Anterior cingulate cortex (tissue), 58 donors: ENCODE measurements around the gene DNAH17.
"Not testable (repeated sequence)": the region's sequence is repeated elsewhere in the genome, so short reads cannot be mapped to it uniquely, and the experiment has no call there.

Source experiments
- DNase-seq, 58 donors: peaks; one replicate each; lab custom pipeline; 2025; lab: John Stamatoyannopoulos, UW

DNAH17 gene

GRCh38 chr17:78526231-78527025 lies 50.8 kb downstream of the DNAH17 start:
- no peak for DNase-seq

DNA sequence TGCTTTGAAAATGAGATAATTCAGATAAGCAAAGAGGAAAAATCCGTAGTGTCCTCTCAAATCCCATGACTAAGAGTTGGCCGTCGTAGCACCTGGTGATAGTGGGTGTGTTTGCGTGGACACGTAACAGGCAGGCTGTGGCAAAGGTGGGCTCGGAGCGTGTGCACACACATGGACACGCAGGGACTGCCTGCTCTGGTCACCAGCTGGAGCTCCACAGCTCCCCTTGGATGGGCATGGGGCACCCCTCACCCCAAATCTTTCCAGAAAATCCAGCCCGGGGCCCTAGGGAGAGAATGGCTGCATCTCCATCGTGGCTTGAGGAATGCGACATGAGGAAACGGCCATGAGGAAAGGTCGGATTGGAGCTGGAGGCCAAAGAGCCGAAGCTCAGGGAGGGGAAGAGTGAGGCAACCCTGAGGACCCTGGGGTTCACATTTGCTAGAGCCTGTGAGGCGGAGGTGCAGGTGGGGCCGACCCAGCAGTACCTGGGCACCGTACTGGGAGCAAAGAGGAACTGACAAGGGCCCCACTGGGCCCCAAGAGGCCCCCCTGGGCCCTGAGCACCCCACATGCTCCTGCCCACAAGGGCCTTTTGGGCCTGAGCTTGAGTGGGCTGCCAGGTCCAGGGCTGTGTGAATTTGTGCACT lies 51.6 kb downstream of the DNAH17 start:
- DNase-seq, result no peak

- no peak for DNase-seq
These were observed 52.2 kb downstream of the DNAH17 start for GRCh38 chr17:78524870-78525510.

DNA sequence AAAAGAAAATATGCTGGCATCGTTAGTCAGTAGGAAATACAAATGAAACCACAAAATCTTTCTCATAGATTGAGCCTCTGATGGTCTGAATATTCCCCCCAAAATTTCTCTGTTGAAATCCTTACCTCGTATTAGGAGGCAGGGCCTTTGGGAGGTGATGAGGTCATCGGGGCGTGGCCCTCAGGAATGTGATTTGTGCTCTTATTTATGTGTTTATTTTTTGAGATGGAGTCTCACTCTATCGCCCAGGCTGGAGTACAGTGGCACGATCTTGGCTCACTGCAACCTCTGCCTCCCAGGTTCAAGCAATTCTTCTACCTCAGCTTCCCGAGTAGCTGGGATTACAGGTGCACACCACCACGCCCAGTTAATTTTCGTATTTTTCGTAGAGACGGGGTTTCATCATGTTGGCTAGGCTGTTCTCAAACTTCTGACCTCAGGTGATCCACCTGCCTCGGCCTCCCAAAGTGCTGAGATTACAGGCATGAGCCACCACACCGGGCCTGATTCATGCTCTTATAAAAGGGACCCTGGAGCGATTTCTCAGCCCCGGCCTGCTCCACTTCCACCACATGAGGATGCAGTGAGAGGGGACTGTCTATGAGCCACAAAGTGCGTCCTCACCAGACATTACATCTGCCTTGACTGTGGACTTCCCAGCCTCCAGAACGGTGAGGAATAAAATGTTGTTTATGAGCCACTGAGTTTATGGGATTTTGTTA lies 53.1 kb downstream of the DNAH17 start:
- DNase-seq, result no peak

- no peak for DNase-seq
These were observed 55.0 kb downstream of the DNAH17 start for GRCh38 chr17:78522031-78522809.

DNA sequence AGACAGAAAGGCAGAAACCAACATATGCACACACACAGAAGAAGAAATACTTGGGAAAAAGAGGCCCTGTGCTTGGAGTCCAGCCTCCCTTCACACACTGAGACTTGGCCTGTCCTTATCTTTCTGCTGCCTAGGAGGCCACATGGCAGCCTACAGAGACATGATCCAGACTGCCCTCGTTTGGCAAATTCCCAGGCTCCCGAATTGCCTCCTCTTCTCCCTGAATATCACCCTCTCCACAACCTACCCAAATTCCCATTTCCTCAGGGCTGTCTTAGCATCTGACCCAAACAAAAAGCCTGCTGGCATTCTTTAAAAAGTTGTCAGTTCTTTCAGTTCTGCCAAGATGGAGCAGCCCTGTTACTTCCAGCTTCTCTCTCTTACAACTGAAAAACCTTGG lies 59.8 kb downstream of the DNAH17 start:
- no peak for DNase-seq

DNA sequence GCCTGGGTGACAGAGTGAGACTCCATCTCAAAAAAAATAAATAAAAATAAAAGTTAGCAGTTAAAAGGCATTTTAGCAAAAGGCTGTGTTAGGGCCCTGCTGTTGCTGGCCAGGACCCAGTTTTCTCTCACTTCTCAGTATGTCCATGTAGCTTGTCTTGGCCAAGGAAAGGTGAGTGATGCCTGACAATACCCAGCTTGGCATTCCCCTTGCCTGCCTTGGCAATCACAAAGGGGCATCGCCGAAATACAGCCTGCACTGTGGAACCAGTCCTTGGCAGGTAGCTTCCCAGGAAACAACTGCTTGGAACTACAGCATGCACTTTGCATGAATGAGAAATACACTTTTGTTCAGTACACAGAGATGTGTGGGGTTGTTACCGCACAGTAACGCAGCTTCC lies 61.7 kb downstream of the DNAH17 start:
- DNase-seq, result no peak

DNA sequence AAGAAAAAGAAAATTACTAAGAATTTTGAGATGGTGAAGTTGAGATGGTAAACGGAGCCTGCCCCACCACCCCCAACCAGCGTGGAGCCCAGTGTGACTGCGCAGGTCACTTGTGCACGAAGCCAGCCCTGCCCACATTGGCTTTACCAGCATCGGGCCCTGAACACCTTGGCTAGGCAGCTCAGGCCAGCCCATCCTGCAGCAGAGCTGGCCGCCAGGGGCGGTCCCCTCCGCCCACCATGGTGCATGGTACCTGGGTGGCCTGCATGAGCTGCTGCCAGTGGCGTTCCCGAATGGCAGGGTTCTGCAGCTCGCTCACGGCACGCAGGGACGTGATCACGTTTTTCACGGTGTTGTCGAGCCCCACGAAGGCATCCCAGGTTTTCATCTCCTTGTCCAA lies 62.7 kb downstream of the DNAH17 start:
- no peak for DNase-seq

DNA sequence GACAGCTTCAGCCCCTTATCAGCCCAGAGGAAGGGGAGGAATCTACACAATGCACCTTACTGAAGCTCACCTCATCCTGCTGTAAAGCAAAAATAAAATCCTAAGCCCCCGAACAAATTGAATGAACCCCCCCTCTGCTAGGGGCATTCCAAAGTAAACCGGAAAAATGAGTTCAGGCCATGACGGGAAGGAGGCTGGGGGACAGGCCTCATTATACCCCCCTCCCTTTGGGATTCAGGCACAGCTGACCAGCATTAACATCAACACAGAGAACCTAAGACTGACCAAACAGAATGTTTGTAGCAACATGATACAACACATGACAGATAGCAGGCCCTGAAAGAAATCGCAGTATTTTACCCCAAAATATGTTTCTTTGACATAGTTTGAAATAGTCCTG lies 64.2 kb downstream of the DNAH17 start:
- DNase-seq, result no peak

DNA sequence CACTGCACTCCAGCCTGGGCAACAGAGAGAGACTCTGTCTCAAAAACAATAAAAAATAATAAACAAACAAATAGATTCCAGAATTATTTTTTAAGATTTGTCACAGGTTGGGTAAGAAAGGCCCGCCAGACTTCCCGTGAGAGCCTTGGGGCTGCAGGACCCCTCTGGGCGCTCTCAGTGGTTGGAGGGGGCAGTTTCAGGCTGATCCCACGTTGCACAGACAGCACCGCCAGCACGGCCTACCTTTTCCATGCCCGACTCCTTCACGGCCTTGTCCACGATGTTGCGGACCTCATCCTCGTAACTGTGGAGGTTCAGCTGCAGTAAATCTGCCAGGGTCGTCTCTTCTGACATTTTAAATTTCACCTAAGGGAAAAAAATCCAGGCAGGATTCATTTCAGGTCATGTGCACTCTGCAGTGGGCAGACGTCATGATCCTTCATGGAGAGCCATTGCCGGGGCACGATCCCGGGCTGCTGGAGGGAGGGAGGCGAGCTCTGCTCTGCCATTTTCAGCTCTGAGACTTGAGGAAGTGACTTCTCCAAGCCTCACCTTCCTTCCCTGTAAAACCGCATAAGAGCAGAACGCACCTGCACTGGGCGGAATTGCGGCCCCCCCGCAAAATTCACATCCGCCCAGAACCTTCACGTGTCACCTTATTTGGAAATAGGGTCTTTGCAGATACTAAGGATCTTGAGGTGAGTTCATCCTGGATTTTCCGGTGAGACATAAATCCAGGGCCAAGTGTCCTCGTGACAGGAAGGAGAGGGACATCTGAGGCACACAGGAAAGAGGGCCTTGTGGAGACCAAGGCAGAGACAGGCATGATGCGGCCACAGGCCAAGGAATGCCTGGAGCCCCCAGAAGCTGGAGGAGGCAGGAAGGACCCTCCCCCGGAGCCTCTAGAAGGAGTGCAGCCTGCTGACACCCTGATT lies 66.8 kb downstream of the DNAH17 start:
- no peak for DNase-seq

- DNase-seq, result no peak
These were observed 69.7 kb downstream of the DNAH17 start for GRCh38 chr17:78507526-78507925.

- no peak for DNase-seq
These were observed 70.5 kb downstream of the DNAH17 start for GRCh38 chr17:78506454-78507309.

DNA sequence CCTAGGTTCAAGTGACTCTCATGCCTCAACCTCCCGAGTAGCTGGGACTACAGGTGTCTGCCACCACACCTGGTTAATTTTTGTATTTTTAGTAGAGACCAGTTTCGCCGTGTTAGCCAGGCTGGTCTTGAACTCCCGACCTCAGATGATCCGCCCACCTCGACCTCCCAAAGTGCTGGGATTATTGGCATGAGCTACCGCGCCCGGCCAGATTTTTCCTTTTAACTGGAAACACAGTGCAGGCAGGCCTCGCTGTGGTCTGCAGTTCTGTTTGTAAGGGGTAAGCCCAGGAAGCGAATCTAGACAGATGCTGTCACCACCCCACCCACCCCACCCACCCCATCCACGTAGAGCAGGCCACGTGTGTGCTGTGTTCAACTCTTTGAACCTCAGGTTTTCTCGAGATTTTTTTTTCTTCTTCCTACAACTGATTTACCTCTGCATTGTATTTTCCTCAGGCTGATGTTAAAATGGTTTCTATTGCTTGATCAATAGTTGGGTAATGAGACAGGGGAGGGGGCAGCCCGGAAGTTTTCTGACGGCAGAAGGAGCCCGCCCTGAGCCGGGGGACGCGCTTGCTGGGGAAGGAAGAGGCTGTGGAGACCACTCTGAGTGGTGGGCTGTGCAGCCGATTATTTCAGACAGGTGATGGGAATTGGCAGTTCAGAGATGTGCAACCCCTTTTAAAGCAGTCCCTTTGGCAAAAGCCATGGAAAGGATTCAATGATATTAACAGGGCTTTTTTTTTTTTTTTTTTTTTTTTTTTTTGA lies 72.9 kb downstream of the DNAH17 start:
- DNase-seq, result no peak

GRCh38 chr17:78503388-78503787 lies 73.8 kb downstream of the DNAH17 start:
- DNase-seq, result not testable (repeated sequence)

DNA sequence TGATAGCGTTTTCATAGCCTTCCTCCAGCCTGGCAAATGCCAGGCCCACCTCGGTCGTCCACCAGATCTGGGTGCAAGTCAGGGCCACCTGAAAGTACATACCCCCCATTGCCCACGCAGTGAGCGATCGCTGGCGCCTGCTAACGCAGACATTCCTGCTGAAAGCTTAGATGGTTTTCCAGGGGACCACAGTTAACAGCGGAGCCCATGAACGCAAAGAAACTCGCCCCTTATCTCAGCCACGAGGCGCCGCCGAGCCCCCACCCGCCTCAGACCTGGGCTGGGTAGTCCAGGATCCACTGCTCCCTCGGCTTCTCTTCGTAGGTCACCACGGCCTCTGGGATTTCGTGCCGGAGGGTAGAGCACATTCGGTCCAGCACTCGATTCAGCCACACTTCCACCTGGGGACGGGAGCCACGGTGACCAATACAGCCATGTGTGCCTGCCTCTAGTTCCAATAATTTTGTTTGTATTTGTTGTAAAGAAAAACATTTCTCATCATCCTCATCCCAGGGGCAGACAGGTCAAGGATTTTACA lies 74.5 kb downstream of the DNAH17 start:
- no peak for DNase-seq

GRCh38 chr17:78501241-78502036 lies 75.8 kb downstream of the DNAH17 start:
- no peak for DNase-seq
